Activated naive CD4-positive, alpha-beta T cell treated with anti-CD3 and anti-CD28 coated beads for 36 hours (primary cell): ENCODE results near the gene FMC1. TPM values are rescaled to one million over a fixed set of nuclear protein-coding genes. Genes with fewer than 3 reads are reported as not detected.
A peak's percentile ranks its signal among the peaks of the same experiment; 100 is the strongest.

Experiments used
- CTCF ChIA-PET: fragments of 350-600 bp; sonication (Branson Sonifier 250); formaldehyde crosslinking; loops from one replicate; lab custom pipeline; 2021; ENCODE audit warnings: antibody characterized with exemption; lab: Charles Lee
- DNase-seq: peaks from one replicate; pipeline ENCODE4 v3.0.0-alpha.2; 2020
- H3K27ac Mint-ChIP-seq: one replicate; pipeline ENCODE4 v1.8.0; 2021; ENCODE audit warnings: mild to moderate bottlenecking, mixed read lengths
- H3K27me3 Mint-ChIP-seq: one replicate; pipeline ENCODE4 v1.8.0; 2021; ENCODE audit warnings: low read depth, mixed read lengths
- H3K36me3 Mint-ChIP-seq: one replicate; pipeline ENCODE4 v1.8.0; 2021; ENCODE audit warnings: low read depth, mixed read lengths
- H3K4me1 Mint-ChIP-seq: one replicate; pipeline ENCODE4 v1.8.0; 2021; ENCODE audit warnings: low read depth, mixed read lengths
- H3K4me3 Mint-ChIP-seq: one replicate; pipeline ENCODE4 v1.8.0; 2021; ENCODE audit warnings: mild to moderate bottlenecking, moderate library complexity, mixed read lengths
- H3K9me3 Mint-ChIP-seq: one replicate; pipeline ENCODE4 v1.8.0; 2021; ENCODE audit warnings: mixed read lengths
- intact Hi-C: fragments of 100-400 bp; cut with micrococcal nuclease; formaldehyde crosslinking; loops from one replicate; pipeline ENCODE4 v1.15.1; 2023
- total RNA-seq, 2 experiments: library from RNA; stranded (reverse); gene quantifications; one replicate each; pipeline ENCODE4 v1.2.3, GENCODE V29; 2021

Gene FMC1
- total RNA-seq, 2 experiments from 2014 or later = 7.1 to 10.6 TPM

DNA sequence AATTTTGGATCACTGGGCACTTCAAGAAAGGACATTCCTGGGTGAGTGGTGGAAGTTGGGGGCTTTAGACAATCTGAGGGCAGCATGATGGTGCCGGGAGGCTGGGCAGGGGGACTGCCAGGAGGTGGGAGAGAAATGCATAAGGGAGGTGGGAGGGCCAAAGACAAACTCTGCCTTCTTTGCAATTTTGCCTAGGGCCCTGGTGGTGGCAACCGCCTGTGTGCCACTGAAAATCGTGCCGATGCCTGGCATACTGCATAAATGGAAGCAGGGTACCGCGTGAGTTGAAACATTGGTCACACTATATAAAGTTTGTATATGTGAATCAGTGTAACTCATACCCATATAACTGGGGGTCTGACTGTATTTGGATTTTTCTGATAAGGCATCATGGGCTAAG lies 21.8 kb downstream of the FMC1 start:
- CTCF ChIA-PET = no interaction called here
- no peaks in the 10 kb centered on the region for H3K9me3 Mint-ChIP-seq
- DNase-seq = no peak
- peak overlapping the region; percentile 3 for H3K4me3 Mint-ChIP-seq
- H3K36me3 Mint-ChIP-seq = peaks cover 39% of the 10 kb centered on the region
- no peak overlapping the region for H3K27ac Mint-ChIP-seq
- no peaks in the 10 kb centered on the region for H3K27me3 Mint-ChIP-seq
- intact Hi-C loops = loop anchor here (5.0 kb wide), 2 partner anchors 326 to 461 kb away; partner anchors contain the start of gene ZC3HAV1L
- peaks cover 57% of the 10 kb centered on the region for H3K4me1 Mint-ChIP-seq

DNA sequence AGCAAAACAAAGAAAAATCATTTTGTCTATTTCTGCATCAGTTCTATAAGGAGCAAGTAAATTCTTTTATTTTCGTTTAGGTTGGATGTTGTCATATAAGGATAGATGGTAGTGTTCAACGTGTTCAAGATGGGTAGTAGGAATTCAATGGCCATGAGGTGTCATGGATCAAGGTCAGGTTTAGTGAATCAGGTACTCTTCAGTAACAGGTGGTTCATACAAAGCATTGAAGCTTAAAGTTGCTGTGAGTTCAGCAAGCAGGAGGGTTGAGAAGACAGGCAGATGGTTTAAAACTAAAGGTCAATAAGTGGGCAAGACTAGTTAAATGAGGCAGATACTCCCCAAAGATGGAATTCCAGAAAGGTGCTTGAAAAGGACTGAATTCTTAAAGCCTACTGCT lies 24.2 kb downstream of the FMC1 start:
- H3K36me3 Mint-ChIP-seq = peaks cover 43% of the 10 kb centered on the region
- no peaks in the 10 kb centered on the region for H3K9me3 Mint-ChIP-seq
- CTCF ChIA-PET = no interaction called here
- intact Hi-C loops = no loop called here
- peaks cover 68% of the 10 kb centered on the region for H3K4me1 Mint-ChIP-seq
- no peak overlapping the region for H3K27ac Mint-ChIP-seq
- no peak overlapping the region for H3K4me3 Mint-ChIP-seq
- DNase-seq = no peak
- H3K27me3 Mint-ChIP-seq = no peaks in the 10 kb centered on the region

DNA sequence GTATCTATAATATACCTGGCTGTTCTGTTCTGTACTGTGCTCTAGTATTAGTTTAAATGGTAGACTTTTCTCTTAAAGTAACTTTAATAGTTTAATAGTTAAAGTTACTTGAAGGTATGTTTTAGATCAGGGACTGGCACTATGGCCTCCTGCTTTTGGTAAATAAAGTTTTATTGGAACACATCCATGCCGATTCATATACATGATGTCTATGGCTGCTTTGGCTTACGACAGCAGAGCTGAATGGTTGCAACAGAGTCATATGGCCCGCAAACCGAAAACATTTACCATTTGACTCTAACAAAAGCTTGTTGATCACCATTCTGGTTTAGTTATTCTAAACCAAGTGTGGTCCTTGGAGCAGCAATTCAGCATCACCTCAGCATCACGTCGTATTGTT lies 25.3 kb downstream of the FMC1 start:
- Mint-ChIP-seq H3K36me3 (peaks cover 40% of the 10 kb centered on the region), H3K9me3 (no peaks in the 10 kb centered on the region), H3K27me3 (no peaks in the 10 kb centered on the region), H3K4me3 (no peak overlapping the region), H3K27ac (no peak overlapping the region), H3K4me1 (peaks cover 77% of the 10 kb centered on the region)
- intact Hi-C loops = no loop called here
- no peak for DNase-seq
- CTCF ChIA-PET = no interaction called here

DNA sequence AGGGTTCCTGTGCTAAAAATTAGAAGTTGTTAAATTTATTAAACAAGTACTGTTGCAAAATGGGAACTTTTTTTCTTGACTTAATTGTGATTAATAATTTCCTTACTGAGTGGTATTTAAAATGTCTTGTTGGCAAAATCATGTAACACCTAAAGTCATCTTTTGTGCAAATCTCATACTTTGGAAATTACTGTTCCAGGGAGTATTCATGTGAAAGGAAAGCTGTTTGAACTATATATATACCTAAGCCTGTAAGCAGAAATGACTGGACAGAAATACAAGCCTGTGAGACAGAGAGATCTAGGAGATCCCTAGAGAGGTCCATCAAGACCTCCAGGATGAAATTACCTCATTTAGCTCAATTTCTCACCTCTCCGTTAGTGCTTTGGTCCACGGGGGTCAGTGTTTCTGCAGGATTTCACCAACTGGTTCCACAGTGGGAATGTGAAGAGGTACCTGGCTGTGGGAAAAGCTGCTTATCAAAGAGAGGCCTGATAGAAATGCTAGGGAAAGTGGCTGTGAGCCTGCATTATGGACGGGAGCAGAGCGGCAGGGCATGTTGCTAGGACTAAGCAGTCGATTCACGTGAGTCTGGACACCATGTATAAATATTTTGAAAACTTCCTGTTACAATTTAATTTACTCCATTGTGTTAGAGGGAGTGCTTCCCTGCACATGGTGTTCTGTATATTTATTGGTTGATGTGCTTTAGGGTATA lies 26.5 kb downstream of the FMC1 start:
- no peaks in the 10 kb centered on the region for H3K27me3 Mint-ChIP-seq
- H3K4me1 Mint-ChIP-seq = peaks cover 76% of the 10 kb centered on the region
- CTCF ChIA-PET = no interaction called here
- DNase-seq = no peak
- H3K27ac Mint-ChIP-seq = peak overlapping the region; percentile 50
- no peak overlapping the region for H3K4me3 Mint-ChIP-seq
- intact Hi-C loops = loop anchor here (1.0 kb wide), 1 partner anchor 7 kb away; no protein-coding TSS in a partner anchor
- peaks cover 37% of the 10 kb centered on the region for H3K36me3 Mint-ChIP-seq
- no peaks in the 10 kb centered on the region for H3K9me3 Mint-ChIP-seq

DNA sequence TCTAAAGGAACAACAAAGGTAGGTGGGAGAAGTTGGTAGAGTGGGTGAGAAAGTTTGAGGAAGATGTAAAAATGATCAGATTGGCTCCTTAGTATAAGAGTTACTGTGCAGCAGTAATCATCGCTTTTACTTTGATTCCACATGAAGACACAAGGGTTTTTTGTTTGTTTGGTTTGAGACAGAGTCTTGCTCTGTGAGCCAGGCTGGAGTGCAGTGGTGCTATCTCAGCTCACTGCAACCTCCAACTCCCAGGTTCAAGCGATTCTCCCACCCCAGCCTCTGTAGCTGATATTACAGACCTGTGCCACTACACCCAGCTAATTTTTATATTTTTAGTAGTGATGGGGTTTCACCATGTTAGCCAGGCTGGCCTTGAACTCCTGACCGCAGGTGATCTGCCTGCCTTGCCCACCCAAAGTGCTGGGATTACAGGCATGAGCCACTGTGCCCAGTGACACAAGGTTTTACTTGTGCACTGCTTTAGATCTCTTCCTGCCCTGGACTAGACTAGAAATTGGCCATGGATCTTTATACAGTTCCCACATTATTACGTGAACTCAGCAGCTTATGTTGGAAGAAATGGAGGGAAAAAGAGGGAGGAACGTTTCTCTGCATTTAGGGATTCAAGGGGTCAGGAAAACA lies 29.3 kb downstream of the FMC1 start:
- Mint-ChIP-seq H3K27ac (peak overlapping the region; percentile 34), H3K4me1 (peaks cover 71% of the 10 kb centered on the region), H3K9me3 (no peaks in the 10 kb centered on the region), H3K27me3 (no peaks in the 10 kb centered on the region), H3K36me3 (peaks cover 28% of the 10 kb centered on the region), H3K4me3 (no peak overlapping the region)
- no peak for DNase-seq
- CTCF ChIA-PET = interaction anchor here (2.0 kb wide), 1 partner anchor 64 kb away, joined by 4 read pairs; no protein-coding TSS in a partner anchor
- intact Hi-C loops = no loop called here

DNA sequence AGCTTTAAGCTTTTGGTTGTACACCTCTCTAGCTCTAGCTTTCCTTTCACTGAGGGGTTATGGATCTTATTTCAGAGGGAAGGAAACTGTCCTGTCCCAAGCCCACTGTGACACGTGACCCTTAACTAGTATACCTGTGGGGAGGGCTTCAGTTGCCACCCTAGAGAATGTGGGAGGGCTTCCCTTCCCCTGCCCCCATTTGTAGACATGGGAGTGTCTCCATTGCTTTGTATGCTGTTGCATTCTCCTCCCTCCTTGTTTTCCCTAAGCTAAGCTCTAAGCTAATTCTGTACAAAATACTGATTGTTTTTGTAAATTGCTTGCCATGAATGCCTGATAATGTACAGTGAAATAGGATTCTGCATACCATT lies 29.8 kb downstream of the FMC1 start:
- Mint-ChIP-seq H3K27me3 (no peaks in the 10 kb centered on the region), H3K9me3 (no peaks in the 10 kb centered on the region), H3K27ac (no peak overlapping the region), H3K36me3 (peaks cover 25% of the 10 kb centered on the region), H3K4me3 (no peak overlapping the region), H3K4me1 (peaks cover 67% of the 10 kb centered on the region)
- intact Hi-C loops = no loop called here
- CTCF ChIA-PET = interaction anchor here (2.0 kb wide), 1 partner anchor 64 kb away, joined by 4 read pairs; no protein-coding TSS in a partner anchor
- DNase-seq = no peak

DNA sequence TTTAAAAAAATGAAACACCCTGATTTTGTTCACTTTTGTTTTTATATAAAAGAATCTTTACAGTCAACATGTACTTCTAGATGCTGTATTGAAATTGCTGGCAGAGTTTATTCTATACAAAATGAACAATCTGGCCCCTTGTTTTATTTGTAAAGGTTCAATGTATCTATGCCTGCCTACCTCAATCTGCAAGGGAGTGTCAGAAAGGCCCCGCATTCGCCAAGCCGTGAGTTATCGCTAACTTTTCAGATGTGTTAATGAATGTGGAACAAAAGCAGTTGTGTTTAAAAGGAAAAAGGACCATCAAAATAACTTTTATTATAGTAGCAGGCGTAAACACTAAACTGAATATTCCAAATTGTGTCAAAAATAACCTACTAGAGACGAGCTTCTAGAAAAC lies 33.1 kb downstream of the FMC1 start:
- H3K27ac Mint-ChIP-seq = no peak overlapping the region
- CTCF ChIA-PET = no interaction called here
- no peaks in the 10 kb centered on the region for H3K9me3 Mint-ChIP-seq
- no peaks in the 10 kb centered on the region for H3K27me3 Mint-ChIP-seq
- H3K4me3 Mint-ChIP-seq = no peak overlapping the region
- H3K36me3 Mint-ChIP-seq = peaks cover 28% of the 10 kb centered on the region
- peaks cover 52% of the 10 kb centered on the region for H3K4me1 Mint-ChIP-seq
- intact Hi-C loops = no loop called here
- no peak for DNase-seq

DNA sequence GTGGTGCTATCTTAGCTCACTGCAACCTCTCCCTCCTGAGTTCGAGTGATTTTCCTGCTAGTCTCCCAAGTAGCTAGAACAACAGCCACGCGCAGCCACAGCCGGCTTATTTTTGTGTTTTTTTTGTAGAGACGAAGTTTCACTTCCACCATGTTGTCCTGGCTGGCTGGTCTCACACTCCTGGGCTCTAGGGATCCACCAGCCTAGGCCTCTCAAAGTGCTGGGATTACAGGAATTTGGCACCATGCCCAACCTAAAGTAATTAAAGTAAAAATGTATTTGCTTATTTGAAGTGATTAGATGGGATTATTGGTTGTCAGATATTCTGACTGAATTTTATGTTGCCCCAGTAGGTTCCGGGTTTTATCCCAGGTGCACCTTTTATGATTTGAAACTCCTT lies 41.3 kb downstream of the FMC1 start:
- Mint-ChIP-seq H3K36me3 (peaks cover 24% of the 10 kb centered on the region), H3K4me3 (no peak overlapping the region), H3K27me3 (no peaks in the 10 kb centered on the region), H3K27ac (no peak overlapping the region), H3K4me1 (no peaks in the 10 kb centered on the region), H3K9me3 (no peaks in the 10 kb centered on the region)
- CTCF ChIA-PET = no interaction called here
- intact Hi-C loops = no loop called here
- no peak for DNase-seq

DNA sequence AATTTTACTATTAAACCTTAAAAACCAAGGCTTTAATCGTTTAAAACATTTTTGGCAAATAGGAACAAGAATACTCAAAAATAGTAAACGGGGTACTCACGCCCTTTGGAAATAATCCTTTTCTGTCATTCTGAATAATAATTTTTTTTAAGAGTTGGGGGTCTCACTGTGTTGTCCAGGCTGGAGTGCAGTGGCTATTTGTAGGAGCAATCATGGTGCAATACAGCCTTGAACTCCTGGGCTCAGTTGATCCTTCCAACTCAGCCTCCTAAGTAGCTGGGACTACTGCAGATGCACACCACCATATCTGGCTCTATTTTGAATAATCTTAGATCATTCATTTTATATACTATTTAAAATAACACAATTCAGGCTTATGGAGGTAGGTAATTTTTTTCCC lies 43.5 kb downstream of the FMC1 start:
- Mint-ChIP-seq H3K36me3 (peaks cover 34% of the 10 kb centered on the region), H3K27ac (no peak overlapping the region), H3K4me3 (no peak overlapping the region), H3K9me3 (no peaks in the 10 kb centered on the region), H3K27me3 (no peaks in the 10 kb centered on the region), H3K4me1 (peaks cover 2% of the 10 kb centered on the region)
- DNase-seq = no peak
- intact Hi-C loops = no loop called here
- CTCF ChIA-PET = interaction anchor here (0.6 kb wide), 2 partner anchors 1030 to 1139 kb away, joined by 3 read pairs; no protein-coding TSS in a partner anchor

DNA sequence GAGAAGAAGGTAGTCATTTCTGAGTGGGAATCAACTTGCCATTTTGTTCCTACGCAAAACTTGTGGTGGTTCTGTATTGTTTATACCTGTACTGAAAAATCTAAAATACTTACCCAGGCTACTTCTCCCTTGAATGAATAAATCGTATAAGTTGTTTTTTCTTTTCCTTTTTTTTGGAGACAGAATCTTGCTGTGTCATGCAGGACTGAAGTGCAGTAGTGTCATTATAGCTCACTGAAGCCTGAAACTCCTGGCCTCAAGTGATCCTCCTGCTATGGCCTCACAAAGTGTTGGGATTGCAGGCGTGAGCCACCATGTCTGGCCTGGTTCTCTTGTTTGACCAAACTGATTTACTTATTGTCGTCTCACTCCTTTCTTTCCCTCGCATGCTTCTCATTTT lies 46.5 kb downstream of the FMC1 start:
- Mint-ChIP-seq H3K36me3 (peaks cover 40% of the 10 kb centered on the region), H3K4me1 (peaks cover 17% of the 10 kb centered on the region), H3K27me3 (no peaks in the 10 kb centered on the region), H3K4me3 (no peak overlapping the region), H3K27ac (no peak overlapping the region), H3K9me3 (no peaks in the 10 kb centered on the region)
- DNase-seq = no peak
- intact Hi-C loops = no loop called here
- CTCF ChIA-PET = interaction anchor here (0.7 kb wide), 1 partner anchor 46 kb away, joined by 3 read pairs; no protein-coding TSS in a partner anchor

DNA sequence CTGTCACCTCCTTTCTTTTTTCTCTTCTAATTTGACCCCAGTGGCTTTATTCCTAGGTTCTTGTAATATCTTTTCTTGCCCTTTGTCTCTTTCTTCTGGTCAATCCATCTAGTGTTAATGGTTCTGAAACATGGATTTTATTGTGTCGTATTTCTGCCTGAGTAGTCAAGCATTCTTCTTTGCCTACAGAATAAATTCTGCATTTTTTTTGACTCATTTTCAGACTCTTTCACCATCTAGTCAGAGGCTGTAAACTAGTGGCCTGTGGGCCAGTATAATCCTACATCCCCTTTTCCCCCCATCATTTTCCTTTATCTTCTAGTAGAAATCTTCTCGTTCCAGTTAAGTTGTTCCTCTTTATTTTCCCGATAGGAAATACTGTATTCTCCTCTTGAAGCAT lies 48.0 kb downstream of the FMC1 start:
- H3K36me3 Mint-ChIP-seq = peaks cover 43% of the 10 kb centered on the region
- CTCF ChIA-PET = interaction anchor here (0.6 kb wide), 2 partner anchors 11 to 24 kb away, joined by 3 to 6 read pairs; no protein-coding TSS in a partner anchor

DNA sequence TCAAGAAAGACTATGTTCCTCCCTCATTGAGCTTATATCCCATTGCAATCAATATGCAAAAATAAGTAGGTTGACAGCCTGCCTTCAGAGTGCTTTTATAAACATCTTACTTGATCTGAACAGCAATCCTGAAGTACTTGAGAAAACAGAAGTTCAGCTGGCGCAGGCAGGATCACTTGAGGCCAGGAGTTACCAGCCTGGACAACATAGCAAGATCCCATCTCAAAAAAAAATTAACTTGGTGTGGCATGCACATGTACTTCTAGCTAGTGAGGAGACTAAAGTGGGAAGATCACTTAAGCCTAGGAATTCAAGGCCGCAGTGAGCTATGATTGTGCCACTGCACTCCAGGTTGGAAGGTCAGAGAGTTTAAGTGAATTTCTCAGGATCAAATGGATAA lies 48.6 kb downstream of the FMC1 start:
- Mint-ChIP-seq H3K27ac (no peak overlapping the region), H3K36me3 (peaks cover 48% of the 10 kb centered on the region), H3K4me1 (peaks cover 35% of the 10 kb centered on the region), H3K27me3 (no peaks in the 10 kb centered on the region), H3K9me3 (no peaks in the 10 kb centered on the region), H3K4me3 (no peak overlapping the region)
- intact Hi-C loops = no loop called here
- DNase-seq = no peak
- CTCF ChIA-PET = interaction anchor here (0.6 to 0.8 kb wide), 2 partner anchors 12 to 45 kb away, joined by 3 to 6 read pairs; no protein-coding TSS in a partner anchor

More for the DNA sequence above, 48.0 kb downstream of the FMC1 start:
- no peak overlapping the region for H3K27ac Mint-ChIP-seq
- H3K4me3 Mint-ChIP-seq = no peak overlapping the region
- no peaks in the 10 kb centered on the region for H3K9me3 Mint-ChIP-seq
- DNase-seq = no peak
- H3K27me3 Mint-ChIP-seq = no peaks in the 10 kb centered on the region
- intact Hi-C loops = no loop called here
- H3K4me1 Mint-ChIP-seq = peaks cover 28% of the 10 kb centered on the region
